ENCODE results near the gene SHISA9. TPM values are rescaled to one million over a fixed set of nuclear protein-coding genes. Genes with fewer than 3 reads are reported as not detected.

SHISA9 gene
- total RNA-seq, 2 donors from 2014 or later: 0.41 to 0.47 TPM

DNA sequence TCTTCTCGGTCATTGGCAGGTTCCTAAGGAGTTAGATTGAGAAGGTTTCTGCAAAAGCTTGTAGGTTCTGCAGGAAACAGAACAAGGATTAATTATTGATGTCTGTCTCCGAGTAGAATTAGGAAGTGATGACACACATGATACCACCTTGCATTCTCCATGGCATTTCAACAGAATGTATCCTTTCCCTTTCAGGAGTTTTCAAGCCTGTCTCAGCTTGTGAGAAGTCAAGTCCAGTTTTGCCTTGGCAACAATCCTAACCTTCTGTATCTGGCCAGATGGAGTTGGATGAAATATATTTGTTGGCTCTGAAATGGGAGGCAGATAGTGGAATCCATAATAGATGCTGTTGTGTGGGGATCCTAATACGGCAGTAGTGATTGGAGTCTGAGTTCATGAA lies 235.5 kb downstream of the SHISA9 start:
- Histone ChIP-seq H3K36me3 (no peaks in the 10 kb centered on the region), H3K4me1 (no peaks in the 10 kb centered on the region), H3K4me3 (no peak overlapping the region), H3K27ac (no peak overlapping the region), H3K27me3 (no peaks in the 10 kb centered on the region), H3K9me3 (peaks cover 0 to 3% of the 10 kb centered on the region in 2 donors)
- DNase-seq (ENCODE audit: low spot score): no peak
- TF ChIP-seq, protein P1, sequence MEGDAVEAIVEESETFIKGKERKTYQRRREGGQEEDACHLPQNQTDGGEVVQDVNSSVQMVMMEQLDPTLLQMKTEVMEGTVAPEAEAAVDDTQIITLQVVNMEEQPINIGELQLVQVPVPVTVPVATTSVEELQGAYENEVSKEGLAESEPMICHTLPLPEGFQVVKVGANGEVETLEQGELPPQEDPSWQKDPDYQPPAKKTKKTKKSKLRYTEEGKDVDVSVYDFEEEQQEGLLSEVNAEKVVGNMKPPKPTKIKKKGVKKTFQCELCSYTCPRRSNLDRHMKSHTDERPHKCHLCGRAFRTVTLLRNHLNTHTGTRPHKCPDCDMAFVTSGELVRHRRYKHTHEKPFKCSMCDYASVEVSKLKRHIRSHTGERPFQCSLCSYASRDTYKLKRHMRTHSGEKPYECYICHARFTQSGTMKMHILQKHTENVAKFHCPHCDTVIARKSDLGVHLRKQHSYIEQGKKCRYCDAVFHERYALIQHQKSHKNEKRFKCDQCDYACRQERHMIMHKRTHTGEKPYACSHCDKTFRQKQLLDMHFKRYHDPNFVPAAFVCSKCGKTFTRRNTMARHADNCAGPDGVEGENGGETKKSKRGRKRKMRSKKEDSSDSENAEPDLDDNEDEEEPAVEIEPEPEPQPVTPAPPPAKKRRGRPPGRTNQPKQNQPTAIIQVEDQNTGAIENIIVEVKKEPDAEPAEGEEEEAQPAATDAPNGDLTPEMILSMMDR (IDR thresholded peaks at IDR 0.05): no peak

DNA sequence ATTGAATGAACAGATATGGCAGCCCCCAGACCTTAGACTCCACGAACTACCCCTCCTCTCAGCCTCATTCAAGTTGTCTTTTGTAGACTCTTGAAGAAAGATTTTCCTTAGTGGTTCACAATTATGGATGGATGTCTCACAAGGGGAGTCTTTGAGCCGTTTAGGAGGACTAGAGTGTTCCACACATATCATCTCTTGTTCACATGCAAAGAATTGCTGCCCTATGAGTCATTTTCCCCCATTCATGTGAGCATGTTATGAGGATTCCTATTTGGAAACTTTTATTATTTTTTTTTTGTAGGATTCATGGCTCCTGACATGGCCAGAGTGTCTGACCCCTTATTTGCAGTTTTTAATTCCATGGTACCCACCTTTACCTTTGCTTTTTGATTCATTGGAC lies 237.1 kb downstream of the SHISA9 start:
- H3K9me3 ChIP-seq: peaks cover 0 to 3% of the 10 kb centered on the region in 2 donors
- no peak overlapping the region for H3K27ac ChIP-seq
- no peaks in the 10 kb centered on the region for H3K27me3 ChIP-seq
- no peaks in the 10 kb centered on the region for H3K4me1 ChIP-seq
- DNase-seq (ENCODE audit: low spot score): no peak
- no peak overlapping the region for H3K4me3 ChIP-seq
- TF ChIP-seq, protein P1 (IDR thresholded peaks at IDR 0.05): no peak
- no peaks in the 10 kb centered on the region for H3K36me3 ChIP-seq

DNA sequence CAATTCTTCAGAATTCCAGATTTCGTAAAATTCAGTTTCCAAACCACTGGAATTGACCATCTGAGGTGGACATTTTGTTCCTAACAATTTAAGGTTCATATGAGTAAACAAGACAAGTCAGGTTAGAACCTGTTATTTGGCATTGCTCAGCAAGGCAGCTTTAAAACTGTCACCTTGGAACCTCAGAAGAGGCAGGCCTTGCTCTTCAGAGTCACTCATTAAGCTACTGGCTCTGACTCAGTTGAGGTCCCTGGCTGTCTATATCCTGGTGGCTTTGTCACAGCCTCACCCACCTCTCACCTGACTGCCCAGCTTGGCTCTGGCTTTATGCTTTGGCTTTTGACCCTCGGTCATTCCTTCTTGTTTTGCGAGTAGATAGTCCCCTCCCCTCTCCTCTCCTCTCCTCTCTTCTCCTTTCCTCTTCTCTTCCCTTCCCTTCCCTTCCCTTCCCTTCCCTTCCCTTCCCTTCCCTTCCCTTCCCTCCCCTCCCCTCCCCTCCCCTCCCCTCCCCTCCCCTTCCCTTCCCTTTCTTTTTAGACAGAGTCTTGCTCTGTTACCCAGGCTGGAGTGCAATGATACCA lies 238.4 kb downstream of the SHISA9 start:
- Histone ChIP-seq H3K36me3 (no peaks in the 10 kb centered on the region), H3K4me3 (no peak overlapping the region), H3K27ac (no peak overlapping the region), H3K4me1 (no peaks in the 10 kb centered on the region), H3K9me3 (peaks cover 0 to 3% of the 10 kb centered on the region in 2 donors), H3K27me3 (no peaks in the 10 kb centered on the region)
- DNase-seq (ENCODE audit: low spot score): no peak
- TF ChIP-seq, protein P1 (IDR thresholded peaks at IDR 0.05): no peak

DNA sequence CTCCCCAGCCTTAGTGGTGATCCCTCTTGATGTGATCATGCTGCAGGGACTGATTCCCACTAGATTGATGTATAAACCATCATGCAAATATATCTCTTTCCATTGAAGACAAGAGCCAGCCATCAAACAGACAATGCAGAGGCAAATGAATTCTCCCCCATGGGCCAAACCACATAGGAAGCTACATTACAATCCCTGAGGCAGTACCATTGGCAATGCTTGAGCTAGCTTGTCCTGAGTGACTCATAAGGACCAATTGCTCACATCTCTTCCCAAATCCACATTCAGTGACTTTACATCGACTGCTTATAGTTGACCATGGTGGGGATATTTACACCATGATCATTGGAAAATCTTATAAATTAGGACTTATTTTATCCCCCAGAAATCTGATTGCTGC lies 242.2 kb downstream of the SHISA9 start:
- Histone ChIP-seq H3K4me3 (no peak overlapping the region), H3K36me3 (no peaks in the 10 kb centered on the region), H3K27me3 (no peaks in the 10 kb centered on the region), H3K4me1 (no peaks in the 10 kb centered on the region), H3K27ac (no peak overlapping the region), H3K9me3 (no peaks in the 10 kb centered on the region)
- no peak for DNase-seq (ENCODE audit: low spot score)
- TF ChIP-seq, protein P1 (IDR thresholded peaks at IDR 0.05): no peak

DNA sequence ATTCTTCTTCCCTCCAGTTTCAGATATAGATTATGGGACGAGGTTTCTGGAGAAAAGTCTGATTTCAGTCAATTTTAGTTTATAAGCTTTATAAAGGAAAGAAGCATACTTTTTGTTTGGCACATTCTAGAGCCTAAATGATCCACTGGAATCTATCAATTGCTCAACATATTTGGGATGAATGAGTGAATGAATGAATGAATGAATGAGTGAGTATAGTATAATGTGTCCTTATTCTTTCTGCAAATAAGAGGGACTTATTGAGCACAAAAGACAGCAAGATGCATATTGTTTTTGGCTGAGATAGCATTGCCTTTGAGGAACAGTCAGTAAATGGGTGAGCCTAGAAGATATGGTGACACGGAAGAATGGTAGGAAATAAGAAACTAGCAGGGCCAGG lies 245.4 kb downstream of the SHISA9 start:
- TF ChIP-seq, protein P1 (IDR thresholded peaks at IDR 0.05): no peak
- Histone ChIP-seq H3K27ac (no peak overlapping the region), H3K9me3 (no peaks in the 10 kb centered on the region), H3K36me3 (no peaks in the 10 kb centered on the region), H3K4me3 (no peak overlapping the region), H3K4me1 (no peaks in the 10 kb centered on the region), H3K27me3 (no peaks in the 10 kb centered on the region)
- DNase-seq (ENCODE audit: low spot score): no peak

DNA sequence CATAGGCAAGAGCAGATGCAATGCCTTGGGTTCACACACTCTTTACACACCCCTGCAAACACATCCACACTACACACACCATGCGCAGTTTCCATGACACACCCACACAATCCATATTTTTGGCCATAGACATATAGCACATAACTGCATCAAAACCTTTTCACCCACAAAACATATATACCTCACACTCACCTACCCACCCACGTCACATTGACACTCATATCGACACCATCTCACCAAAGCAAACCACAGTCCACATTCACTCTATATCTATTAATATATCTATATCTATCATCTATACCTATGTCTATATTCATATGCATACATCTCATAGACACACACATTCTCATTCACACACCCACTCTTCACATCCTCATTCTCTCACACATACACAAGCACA lies 246.9 kb downstream of the SHISA9 start:
- no peaks in the 10 kb centered on the region for H3K9me3 ChIP-seq
- H3K4me3 ChIP-seq: no peak overlapping the region
- no peaks in the 10 kb centered on the region for H3K27me3 ChIP-seq
- DNase-seq (ENCODE audit: low spot score): no peak
- TF ChIP-seq, protein P1 (IDR thresholded peaks at IDR 0.05): no peak
- no peak overlapping the region for H3K27ac ChIP-seq
- no peaks in the 10 kb centered on the region for H3K36me3 ChIP-seq
- H3K4me1 ChIP-seq: no peaks in the 10 kb centered on the region
